HG02571 (cell line): ENCODE data around the gene LIN54.
"Not testable (repeated sequence)": the region's sequence is repeated elsewhere in the genome, so short reads cannot be mapped to it uniquely, and the experiment has no call there.

Source experiments
- ATAC-seq: cut with Tn5 transposase; IDR thresholded peaks from one replicate; pipeline ENCODE4 v1.9.1; 2021; ENCODE audit warnings: mild to moderate bottlenecking, moderate library complexity; ENCODE audit not compliant: unreplicated experiment

The LIN54 gene

GRCh38 chr4:83010522-83011318 is at the start of gene LIN54:
TSS of gene LIN54 (minus strand) at chr4:83010823. CDS start at chr4:82984844, 25,979 bp downstream.
- peak; percentile 43 for ATAC-seq

- no peak for ATAC-seq
Observed at GRCh38 chr4:83054928-83055327, 44.3 kb upstream of the LIN54 start.

GRCh38 chr4:83048781-83049180 is 38.2 kb upstream of the LIN54 start:
- not testable (repeated sequence) for ATAC-seq

GRCh38 chr4:83046693-83047473 is 36.3 kb upstream of the LIN54 start:
- no peak for ATAC-seq

GRCh38 chr4:83043801-83044407 is 33.3 kb upstream of the LIN54 start:
- ATAC-seq: no peak

GRCh38 chr4:83043157-83043556 is 32.5 kb upstream of the LIN54 start:
- not testable (repeated sequence) for ATAC-seq

GRCh38 chr4:83040269-83040668 is 29.6 kb upstream of the LIN54 start:
- no peak for ATAC-seq

GRCh38 chr4:83036991-83037665 is 26.5 kb upstream of the LIN54 start:
- no peak for ATAC-seq

GRCh38 chr4:83034630-83035494 is 24.2 kb upstream of the LIN54 start, which contains the start of gene COPS4:
TSS of gene COPS4 (plus strand) at chr4:83035183. CDS start at chr4:83035225, 42 bp downstream.
- peak; percentile 95 for ATAC-seq

- ATAC-seq: no peak
Observed at GRCh38 chr4:83029688-83030087, 19.1 kb upstream of the LIN54 start.

- ATAC-seq: no peak
Observed at GRCh38 chr4:83028976-83029375, 18.4 kb upstream of the LIN54 start.

GRCh38 chr4:83025563-83025962 is 14.9 kb upstream of the LIN54 start:
- ATAC-seq: no peak

GRCh38 chr4:83024233-83024632 is 13.6 kb upstream of the LIN54 start:
- ATAC-seq: no peak

GRCh38 chr4:83023599-83023998 is 13.0 kb upstream of the LIN54 start:
- ATAC-seq: not testable (repeated sequence)

- ATAC-seq: no peak
Observed at GRCh38 chr4:83022724-83023450, 12.3 kb upstream of the LIN54 start.

- ATAC-seq: no peak
Observed at GRCh38 chr4:83019794-83020494, 9.3 kb upstream of the LIN54 start.

- no peak for ATAC-seq
Observed at GRCh38 chr4:83013902-83014301, 3.3 kb upstream of the LIN54 start.

- no peak for ATAC-seq
Observed at GRCh38 chr4:83013420-83013867, 2.8 kb upstream of the LIN54 start.
